Measurements from ENCODE around the gene ELANE. TPM values are rescaled to one million over a fixed set of nuclear protein-coding genes. Genes with fewer than 3 reads are reported as not detected.

The ELANE gene
- total RNA-seq, 1 donor from 2014 or later, result not detected

DNA sequence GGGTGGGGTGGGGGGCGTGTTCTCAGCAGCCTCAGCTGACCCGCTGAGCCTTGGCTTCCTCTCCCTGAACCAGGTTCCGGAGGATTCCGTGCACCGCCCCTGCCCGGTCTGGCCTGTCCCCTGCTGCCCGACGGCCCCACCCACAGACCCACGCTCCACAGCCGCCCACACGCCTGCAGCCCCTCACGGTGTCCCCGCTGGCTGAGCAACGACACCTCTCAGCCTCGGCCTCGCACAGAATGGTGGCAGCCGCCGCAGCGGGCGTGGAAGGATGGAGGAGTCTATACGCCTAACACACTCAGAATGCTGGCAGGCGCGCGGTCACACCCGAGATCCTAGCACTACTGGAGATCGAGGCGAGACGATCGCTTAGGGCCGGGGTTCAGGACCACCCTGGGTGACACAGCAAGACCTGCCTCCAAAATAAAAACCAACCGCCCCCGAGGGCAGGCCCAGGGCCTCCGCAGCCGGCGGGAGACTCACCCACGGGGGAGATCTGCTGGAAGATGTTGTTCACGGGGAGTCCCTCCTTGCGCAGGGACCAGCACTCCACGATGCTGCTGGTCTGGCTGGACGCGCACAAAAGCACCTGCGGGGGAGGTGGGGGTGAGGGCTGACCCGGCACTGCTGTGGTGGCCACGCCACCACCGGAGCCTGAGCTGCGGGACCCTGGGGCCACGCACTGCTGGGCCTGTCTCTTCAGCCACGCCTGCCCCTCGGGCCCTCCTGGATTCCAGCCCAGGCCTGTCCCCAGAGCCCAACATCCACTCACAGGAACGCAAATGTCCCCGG, 32.5 kb downstream of the ELANE start:
- Mint-ChIP-seq H3K27ac (no peak overlapping the region), H3K27me3 (no peaks in the 10 kb centered on the region), H3K4me1 (ENCODE audit: low read depth) (no peaks in the 10 kb centered on the region), H3K36me3 (ENCODE audit: insufficient read depth) (peaks cover 17% of the 10 kb centered on the region), H3K9me3 (ENCODE audit: low read depth) (no peaks in the 10 kb centered on the region), H3K4me3 (ENCODE audit: low read depth) (no peak overlapping the region)
- no peak for DNase-seq (ENCODE audit: low spot score, unreplicated experiment)
- TF ChIP-seq, protein P1, sequence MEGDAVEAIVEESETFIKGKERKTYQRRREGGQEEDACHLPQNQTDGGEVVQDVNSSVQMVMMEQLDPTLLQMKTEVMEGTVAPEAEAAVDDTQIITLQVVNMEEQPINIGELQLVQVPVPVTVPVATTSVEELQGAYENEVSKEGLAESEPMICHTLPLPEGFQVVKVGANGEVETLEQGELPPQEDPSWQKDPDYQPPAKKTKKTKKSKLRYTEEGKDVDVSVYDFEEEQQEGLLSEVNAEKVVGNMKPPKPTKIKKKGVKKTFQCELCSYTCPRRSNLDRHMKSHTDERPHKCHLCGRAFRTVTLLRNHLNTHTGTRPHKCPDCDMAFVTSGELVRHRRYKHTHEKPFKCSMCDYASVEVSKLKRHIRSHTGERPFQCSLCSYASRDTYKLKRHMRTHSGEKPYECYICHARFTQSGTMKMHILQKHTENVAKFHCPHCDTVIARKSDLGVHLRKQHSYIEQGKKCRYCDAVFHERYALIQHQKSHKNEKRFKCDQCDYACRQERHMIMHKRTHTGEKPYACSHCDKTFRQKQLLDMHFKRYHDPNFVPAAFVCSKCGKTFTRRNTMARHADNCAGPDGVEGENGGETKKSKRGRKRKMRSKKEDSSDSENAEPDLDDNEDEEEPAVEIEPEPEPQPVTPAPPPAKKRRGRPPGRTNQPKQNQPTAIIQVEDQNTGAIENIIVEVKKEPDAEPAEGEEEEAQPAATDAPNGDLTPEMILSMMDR (IDR thresholded peaks at IDR 0.05; ENCODE audit: unreplicated experiment), result no peak

DNA sequence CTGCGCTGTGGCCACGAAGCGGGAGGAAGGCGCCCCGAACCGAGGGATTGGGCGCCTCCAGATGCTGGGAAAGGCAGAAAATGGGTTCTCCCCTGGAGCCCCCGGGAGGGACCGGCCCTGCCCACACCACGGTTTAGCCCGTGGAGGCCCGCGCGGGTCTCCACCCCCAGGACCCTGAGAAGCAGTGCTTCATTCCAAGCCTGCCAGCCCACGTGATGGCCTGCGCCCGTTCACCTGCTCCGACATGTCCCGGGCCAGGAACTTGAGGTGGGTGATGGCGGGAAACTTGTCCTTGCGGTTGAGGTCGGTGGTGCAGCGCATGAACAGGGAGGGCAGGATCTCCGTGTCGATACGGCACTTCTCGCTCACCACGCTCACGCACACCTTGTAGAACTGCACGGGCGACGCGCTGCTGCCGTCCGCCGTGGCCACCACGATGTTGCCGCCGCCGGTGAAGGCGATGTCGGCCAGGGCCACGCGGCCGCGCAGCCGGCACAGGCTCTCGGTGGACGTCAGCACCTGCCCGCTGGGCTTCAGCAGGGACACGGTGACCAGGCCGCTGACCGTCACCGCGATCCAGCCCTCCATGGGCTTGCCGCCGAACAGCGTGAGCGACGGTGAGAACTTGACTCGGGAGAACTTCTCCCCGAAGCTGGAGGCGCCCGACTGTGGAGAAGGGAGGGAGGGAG, 33.6 kb downstream of the ELANE start:
- DNase-seq (ENCODE audit: low spot score, unreplicated experiment), result no peak
- H3K36me3 Mint-ChIP-seq (ENCODE audit: insufficient read depth), result peaks cover 17% of the 10 kb centered on the region
- no peaks in the 10 kb centered on the region for H3K4me1 Mint-ChIP-seq (ENCODE audit: low read depth)
- H3K27ac Mint-ChIP-seq, result no peak overlapping the region
- no peak overlapping the region for H3K4me3 Mint-ChIP-seq (ENCODE audit: low read depth)
- H3K27me3 Mint-ChIP-seq, result no peaks in the 10 kb centered on the region
- TF ChIP-seq, protein P1 (IDR thresholded peaks at IDR 0.05; ENCODE audit: unreplicated experiment), result no peak
- H3K9me3 Mint-ChIP-seq (ENCODE audit: low read depth), result no peaks in the 10 kb centered on the region

DNA sequence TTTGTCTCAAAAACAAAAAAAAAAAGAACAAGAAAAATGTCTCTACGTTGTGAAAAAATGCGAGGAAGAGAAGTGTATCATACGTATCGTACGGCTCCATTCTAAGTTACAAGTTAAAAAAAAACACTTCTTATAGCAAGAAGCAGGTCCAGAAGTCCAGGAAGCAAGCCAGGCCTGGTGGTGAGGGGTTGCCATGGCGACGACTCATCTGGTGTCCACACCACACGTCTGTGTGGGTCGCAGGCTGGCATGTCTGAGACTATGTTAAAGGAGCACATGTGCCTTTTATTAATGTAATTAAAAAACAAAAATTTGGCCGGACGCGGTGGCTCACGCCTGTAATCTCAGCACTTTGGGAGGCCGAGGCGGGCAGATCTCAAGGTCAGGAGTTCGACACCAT, 35.0 kb downstream of the ELANE start:
- H3K9me3 Mint-ChIP-seq (ENCODE audit: low read depth), result no peaks in the 10 kb centered on the region
- H3K36me3 Mint-ChIP-seq (ENCODE audit: insufficient read depth), result peaks cover 8% of the 10 kb centered on the region
- TF ChIP-seq, protein P1 (IDR thresholded peaks at IDR 0.05; ENCODE audit: unreplicated experiment), result no peak
- peaks cover 2% of the 10 kb centered on the region for H3K4me1 Mint-ChIP-seq (ENCODE audit: low read depth)
- DNase-seq (ENCODE audit: low spot score, unreplicated experiment), result no peak
- H3K4me3 Mint-ChIP-seq (ENCODE audit: low read depth), result no peak overlapping the region
- H3K27me3 Mint-ChIP-seq, result no peaks in the 10 kb centered on the region
- peak overlapping the region; percentile 78 for H3K27ac Mint-ChIP-seq

DNA sequence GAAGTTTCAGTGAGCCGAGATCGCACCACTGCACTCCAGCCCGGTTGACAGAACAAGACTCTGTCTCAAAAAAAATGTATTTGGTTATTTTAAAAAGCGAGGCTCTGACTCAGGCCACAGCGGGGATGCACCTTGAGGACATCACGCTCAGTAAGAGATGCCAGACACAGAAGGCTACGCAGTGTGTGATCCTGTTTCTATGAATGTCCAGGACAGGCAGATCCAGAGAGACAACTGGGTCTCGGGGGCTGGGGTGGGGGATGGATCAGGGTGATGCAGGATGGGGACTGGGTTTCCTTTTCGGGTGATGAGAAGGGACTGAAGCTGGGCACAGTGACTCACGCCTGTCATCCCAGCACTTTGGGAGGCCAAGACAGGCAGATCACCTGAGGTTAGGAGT, 35.5 kb downstream of the ELANE start:
- no peaks in the 10 kb centered on the region for H3K9me3 Mint-ChIP-seq (ENCODE audit: low read depth)
- H3K27me3 Mint-ChIP-seq, result no peaks in the 10 kb centered on the region
- peaks cover 5% of the 10 kb centered on the region for H3K36me3 Mint-ChIP-seq (ENCODE audit: insufficient read depth)
- H3K4me3 Mint-ChIP-seq (ENCODE audit: low read depth), result no peak overlapping the region
- peaks cover 2% of the 10 kb centered on the region for H3K4me1 Mint-ChIP-seq (ENCODE audit: low read depth)
- H3K27ac Mint-ChIP-seq, result no peak overlapping the region
- TF ChIP-seq, protein P1 (IDR thresholded peaks at IDR 0.05; ENCODE audit: unreplicated experiment), result no peak
- DNase-seq (ENCODE audit: low spot score, unreplicated experiment), result no peak

DNA sequence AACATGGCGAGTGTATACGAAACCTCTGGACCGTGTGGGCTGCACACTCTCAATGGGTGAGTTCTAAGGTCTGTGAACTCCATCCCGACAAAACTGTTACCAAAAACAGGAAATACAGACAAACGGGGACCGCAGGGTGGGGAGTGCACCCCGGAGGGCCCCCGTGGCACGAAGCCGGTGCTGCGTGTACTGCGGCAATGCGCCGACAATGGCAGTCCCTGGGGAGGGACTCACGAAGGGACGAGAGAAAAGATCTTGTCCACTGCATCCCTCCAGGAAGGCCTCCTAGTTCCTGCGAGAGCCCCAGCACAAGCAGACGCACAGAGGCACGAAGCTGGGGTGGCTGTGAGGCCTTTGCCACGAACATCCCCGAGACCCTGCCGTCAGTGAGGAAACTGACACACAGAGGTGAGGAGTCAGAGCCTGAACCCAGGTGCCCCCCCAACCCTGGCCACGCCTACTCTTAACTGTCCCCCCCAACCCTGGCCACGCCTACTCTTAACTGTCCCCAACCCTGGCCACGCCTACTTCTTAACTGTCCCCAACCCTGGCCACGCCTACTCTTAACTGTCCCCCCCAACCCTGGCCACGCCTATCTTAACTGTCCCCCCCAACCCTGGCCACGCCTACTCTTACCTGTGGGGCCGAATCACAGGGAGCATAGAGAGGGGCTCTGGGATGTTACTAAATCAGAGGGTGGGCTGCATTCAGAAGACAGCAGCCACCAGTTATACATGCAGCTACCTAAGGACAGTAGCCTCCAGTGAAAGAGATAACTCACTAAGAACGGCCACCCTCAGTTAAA, 36.7 kb downstream of the ELANE start:
- H3K9me3 Mint-ChIP-seq (ENCODE audit: low read depth), result no peaks in the 10 kb centered on the region
- H3K36me3 Mint-ChIP-seq (ENCODE audit: insufficient read depth), result peaks cover 5% of the 10 kb centered on the region
- H3K4me1 Mint-ChIP-seq (ENCODE audit: low read depth), result peaks cover 3% of the 10 kb centered on the region
- H3K4me3 Mint-ChIP-seq (ENCODE audit: low read depth), result no peak overlapping the region
- H3K27me3 Mint-ChIP-seq, result no peaks in the 10 kb centered on the region
- H3K27ac Mint-ChIP-seq, result no peak overlapping the region
- TF ChIP-seq, protein P1 (IDR thresholded peaks at IDR 0.05; ENCODE audit: unreplicated experiment), result no peak
- no peak for DNase-seq (ENCODE audit: low spot score, unreplicated experiment)

Data from progenitor cell of endocrine pancreas (in vitro differentiated cells).